OCI-LY3 (cell line): ENCODE measurements around the gene STK39.

Experiments used
- H2AFZ ChIP-seq: fragments of 200-600, 300-600 bp; shearing (Covaris generic); 2 replicates; pipeline ENCODE4 v1.6.0; 2014; ENCODE audit warnings: antibody characterized with exemption, low read depth, low read length
- H3K27ac ChIP-seq: fragments of 200-600, 300-600 bp; sonication (generic); 2 replicates; pipeline ENCODE4 v1.5.1; 2014; ENCODE audit warnings: mild to moderate bottlenecking, low read length, moderate library complexity, mixed read lengths
- H3K27me3 ChIP-seq: fragments of 200-600, 300-600 bp; sonication (generic); 2 replicates; pipeline ENCODE4 v1.6.1; 2014; ENCODE audit warnings: low read depth, low read length, mixed read lengths
- H3K36me3 ChIP-seq: fragments of 200-600, 300-600 bp; sonication (generic); replicated peaks from 2 replicates; pipeline ENCODE3; 2014; ENCODE audit warnings: low read depth, low read length, mixed read lengths
- H3K4me1 ChIP-seq: fragments of 300-600, 200-600 bp; sonication (generic); 2 replicates; pipeline ENCODE4 v1.6.1; 2014; ENCODE audit warnings: low read length, mixed read lengths
- H3K4me2 ChIP-seq: fragments of 200-600, 300-600 bp; sonication (generic); 2 replicates; pipeline ENCODE4 v1.6.1; 2014; ENCODE audit warnings: low read length, mixed read lengths
- H3K4me3 ChIP-seq: fragments of 300-600, 200-600 bp; sonication (generic); 2 replicates; pipeline ENCODE4 v1.5.1; 2014; ENCODE audit warnings: antibody characterized with exemption, mild to moderate bottlenecking, low read length, moderate library complexity
- H3K79me2 ChIP-seq: fragments of 300-600, 200-600 bp; shearing (Covaris generic); 2 replicates; pipeline ENCODE4 v1.6.1; 2014; ENCODE audit warnings: mild to moderate bottlenecking, low read length, mixed read lengths
- H3K9ac ChIP-seq: fragments of 300-600, 200-600 bp; shearing (Covaris generic); 2 replicates; pipeline ENCODE4 v1.6.0; 2014; ENCODE audit warnings: mild to moderate bottlenecking, low read length, moderate library complexity
- H3K9me3 ChIP-seq: fragments of 200-600, 300-600 bp; shearing (Covaris generic); 2 replicates; pipeline ENCODE4 v1.6.1; 2014; ENCODE audit warnings: low read length, mixed read lengths; ENCODE audit not compliant: insufficient read depth
- H4K20me1 ChIP-seq: fragments of 200-600, 300-600 bp; sonication (generic); 2 replicates; pipeline ENCODE4 v1.6.1; 2016; ENCODE audit warnings: low read length, mixed read lengths; ENCODE audit not compliant: insufficient read depth
- CTCF ChIP-seq: fragments of 200-600, 300-600 bp; sonication (generic); IDR thresholded peaks from 2 replicates; pipeline ENCODE4 v1.5.1; 2014; ENCODE audit warnings: antibody characterized with exemption, low read length, low read depth
- EZH2phosphoT487 ChIP-seq: fragments of 200-600 bp; shearing (Covaris generic); IDR thresholded peaks from 2 replicates; pipeline ENCODE4 v1.6.1; 2018; ENCODE audit warnings: antibody characterized with exemption, mixed run types, low read depth

The STK39 gene

DNA sequence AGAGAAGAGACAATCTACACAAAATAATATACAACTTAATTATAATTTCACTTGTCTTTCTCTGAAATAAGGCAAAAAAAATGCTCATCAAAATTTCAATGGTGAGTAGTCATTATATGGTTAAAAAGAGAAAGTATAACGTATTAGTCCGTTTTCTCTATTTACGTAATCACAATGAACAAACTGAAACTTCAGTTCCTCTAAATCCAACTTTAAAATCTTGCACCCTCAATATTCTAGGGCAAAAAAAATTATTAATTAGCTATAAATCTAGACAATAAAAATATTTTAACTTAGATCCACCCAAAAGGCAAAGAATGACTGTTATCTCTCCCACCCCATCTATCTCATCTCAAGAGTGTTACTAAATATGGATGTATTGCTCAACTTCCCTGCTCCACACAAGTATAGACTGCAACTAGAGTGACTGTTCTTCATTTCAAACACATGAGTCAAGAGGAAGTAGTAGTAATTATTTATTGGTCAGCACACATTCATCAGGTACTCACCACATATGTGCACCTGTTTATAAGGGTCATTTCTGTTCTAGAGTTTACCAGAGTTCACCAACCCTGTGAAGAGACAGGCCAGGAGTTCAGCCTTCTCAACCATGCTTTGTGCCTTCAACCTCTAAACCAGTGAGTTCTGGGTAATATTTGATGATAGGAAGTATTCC lies 36.4 kb downstream of the STK39 start:
- Histone ChIP-seq H2AFZ (no peak overlapping the region), H3K27me3 (no peaks in the 10 kb centered on the region), H3K9ac (peak overlapping the region; percentile 15; the same call in 1 of the 2 replicates), H3K36me3 (no peaks in the 10 kb centered on the region), H4K20me1 (no peaks in the 10 kb centered on the region), H3K4me1 (peaks cover 38% of the 10 kb centered on the region), H3K79me2 (no peaks in the 10 kb centered on the region; the same call in 1 of the 2 replicates), H3K4me3 (peak overlapping the region; percentile 62), H3K27ac (no peak overlapping the region), H3K4me2 (peak overlapping the region; percentile 64), H3K9me3 (no peaks in the 10 kb centered on the region)
- TF ChIP-seq CTCF: no peak
- TF ChIP-seq EZH2phosphoT487: no peak

DNA sequence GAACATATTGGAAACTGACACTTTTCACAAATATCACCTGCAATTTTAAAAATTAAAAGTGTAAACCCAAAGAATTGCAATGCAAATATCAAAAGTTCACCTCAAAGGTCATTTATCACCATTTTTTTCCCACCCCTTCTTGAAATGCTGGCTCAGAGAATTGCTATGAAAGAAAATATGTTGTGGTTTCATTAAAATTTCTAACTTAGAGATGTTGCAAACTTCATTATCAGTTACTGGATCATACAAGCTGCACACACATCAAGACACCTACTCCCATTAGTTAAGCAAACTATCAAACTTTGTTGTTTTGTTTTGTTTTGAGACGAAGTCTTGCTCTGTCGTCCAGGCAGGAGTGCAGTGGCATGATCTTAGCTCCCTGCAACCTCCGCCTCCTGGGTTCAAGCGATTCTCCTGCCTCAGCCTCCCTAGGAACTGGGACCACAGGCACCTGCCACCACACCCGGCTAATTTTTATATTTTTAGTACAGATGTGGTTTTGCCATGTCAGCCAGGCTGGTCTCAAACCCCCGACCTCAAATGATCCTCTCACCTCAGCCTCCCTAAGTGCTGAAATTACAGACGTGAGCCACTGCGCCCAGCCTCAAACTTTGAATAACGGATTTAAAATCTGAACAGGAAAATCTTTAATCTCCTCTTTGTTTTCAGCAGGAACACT lies 37.0 kb downstream of the STK39 start:
- H3K79me2 ChIP-seq: no peaks in the 10 kb centered on the region; the same call in 1 of the 2 replicates
- no peaks in the 10 kb centered on the region for H3K9me3 ChIP-seq
- peak overlapping the region; percentile 64 for H3K4me2 ChIP-seq
- H3K36me3 ChIP-seq: no peaks in the 10 kb centered on the region
- TF ChIP-seq CTCF: no peak
- TF ChIP-seq EZH2phosphoT487: no peak
- H3K4me1 ChIP-seq: peaks cover 38% of the 10 kb centered on the region
- no peak overlapping the region for H2AFZ ChIP-seq
- H4K20me1 ChIP-seq: no peaks in the 10 kb centered on the region
- H3K27ac ChIP-seq: no peak overlapping the region
- H3K27me3 ChIP-seq: no peaks in the 10 kb centered on the region
- peak overlapping the region; percentile 15; the same call in 1 of the 2 replicates for H3K9ac ChIP-seq
- peak overlapping the region; percentile 62 for H3K4me3 ChIP-seq

DNA sequence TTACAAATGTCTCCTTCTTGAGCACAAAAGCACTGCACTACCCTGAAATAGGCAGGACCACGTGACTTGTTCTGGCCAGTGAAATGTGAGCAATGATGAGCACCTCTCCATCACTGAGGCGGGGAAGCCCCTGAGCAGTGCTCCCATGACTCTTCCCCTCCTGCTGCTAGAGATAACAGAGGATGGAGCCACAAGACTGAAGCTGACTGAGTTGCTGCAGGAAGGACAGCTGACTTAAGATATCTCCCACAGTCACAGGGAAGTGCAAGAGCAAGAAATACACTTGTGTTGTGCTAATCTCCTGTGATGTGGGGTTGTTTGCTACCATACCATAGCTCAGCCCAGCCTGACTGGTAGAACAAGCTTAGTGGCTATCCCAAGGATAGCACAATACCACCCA lies 38.7 kb downstream of the STK39 start:
- Histone ChIP-seq H3K27me3 (no peaks in the 10 kb centered on the region), H3K4me3 (no peak overlapping the region), H3K79me2 (no peaks in the 10 kb centered on the region; the same call in 1 of the 2 replicates), H4K20me1 (no peaks in the 10 kb centered on the region), H2AFZ (no peak overlapping the region), H3K27ac (no peak overlapping the region), H3K9me3 (no peaks in the 10 kb centered on the region), H3K36me3 (no peaks in the 10 kb centered on the region), H3K9ac (no peak overlapping the region), H3K4me2 (no peak overlapping the region), H3K4me1 (peaks cover 38% of the 10 kb centered on the region)
- TF ChIP-seq EZH2phosphoT487: no peak

DNA sequence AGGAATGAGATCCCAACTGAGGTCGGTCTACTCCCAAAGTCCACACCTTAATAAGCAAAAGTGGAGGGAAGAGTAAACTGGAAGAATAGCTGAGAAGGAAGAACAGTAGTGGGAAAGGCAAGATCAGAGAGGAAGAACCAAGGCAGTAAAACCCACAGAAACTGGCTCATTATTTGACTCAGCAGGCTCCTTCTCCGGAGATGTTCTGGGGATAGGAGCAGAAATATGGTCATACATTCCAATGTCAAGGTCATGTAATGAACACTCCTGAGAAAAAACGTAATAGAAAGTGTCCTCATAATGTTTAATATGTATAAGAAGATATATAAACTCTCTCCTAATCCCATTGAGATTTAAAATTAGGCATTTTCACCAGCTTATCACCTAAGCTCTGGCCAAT lies 39.5 kb downstream of the STK39 start:
- Histone ChIP-seq H3K79me2 (no peaks in the 10 kb centered on the region; the same call in 1 of the 2 replicates), H4K20me1 (no peaks in the 10 kb centered on the region), H3K9ac (no peak overlapping the region), H3K27me3 (no peaks in the 10 kb centered on the region), H3K36me3 (no peaks in the 10 kb centered on the region), H3K4me2 (no peak overlapping the region), H3K9me3 (no peaks in the 10 kb centered on the region), H3K4me3 (no peak overlapping the region), H3K4me1 (peaks cover 38% of the 10 kb centered on the region), H2AFZ (no peak overlapping the region), H3K27ac (no peak overlapping the region)
- no peak for TF ChIP-seq CTCF
